DOHH2 (cell line): ENCODE data around the gene UBE2Q2.
"Not testable (repeated sequence)": the region's sequence is repeated elsewhere in the genome, so short reads cannot be mapped to it uniquely, and the experiment has no call there.

ENCODE experiments used
- H3F3A ChIP-seq: fragments of 200-600 bp; sonication (generic), shearing (Covaris generic); 2 replicates; pipeline ENCODE4 v1.6.0; 2016; ENCODE audit warnings: antibody characterized with exemption, mild to moderate bottlenecking; ENCODE audit not compliant: control insufficient read depth, insufficient read depth
- H3K27ac ChIP-seq: fragments of 200-600 bp; sonication (generic); 2 replicates; pipeline ENCODE4 v1.5.1; 2014; ENCODE audit warnings: low read depth, mild to moderate bottlenecking, low read length, moderate library complexity
- H3K27me3 ChIP-seq: fragments of 200-600 bp; sonication (generic); 2 replicates; pipeline ENCODE4 v1.6.1; 2014; ENCODE audit warnings: mild to moderate bottlenecking, low read length, mixed read lengths; ENCODE audit not compliant: control insufficient read depth
- H3K36me3 ChIP-seq: fragments of 200-600 bp; sonication (generic); 2 replicates; pipeline ENCODE4 v1.6.1; 2014; ENCODE audit warnings: mild to moderate bottlenecking, low read length, moderate library complexity, mixed read lengths; ENCODE audit not compliant: control insufficient read depth
- H3K4me1 ChIP-seq: fragments of 200-600 bp; sonication (generic); 2 replicates; pipeline ENCODE4 v1.6.1; 2014; ENCODE audit warnings: mild to moderate bottlenecking, low read length, mixed read lengths; ENCODE audit not compliant: control insufficient read depth
- H3K4me2 ChIP-seq: fragments of 200-600 bp; sonication (generic); 2 replicates; pipeline ENCODE4 v1.6.0; 2014; ENCODE audit warnings: mild to moderate bottlenecking, low read length, moderate library complexity
- H3K4me3 ChIP-seq: fragments of 200-600 bp; sonication (generic); 2 replicates; pipeline ENCODE4 v1.5.1; 2014; ENCODE audit warnings: mild to moderate bottlenecking, low read length, mixed read lengths
- H3K79me2 ChIP-seq: fragments of 200-600 bp; sonication (generic); 2 replicates; pipeline ENCODE4 v1.6.1; 2014; ENCODE audit warnings: mild to moderate bottlenecking, low read length, mixed read lengths; ENCODE audit not compliant: control insufficient read depth
- H3K9me2 ChIP-seq: fragments of 200-600 bp; sonication (generic); replicated peaks from 2 replicates; pipeline ENCODE4 v1.6.1; 2014; ENCODE audit warnings: mild to moderate bottlenecking, low read length, mixed read lengths; ENCODE audit not compliant: control insufficient read depth
- H3K9me3 ChIP-seq: fragments of 200-600 bp; sonication (generic); 2 replicates; pipeline ENCODE4 v1.6.1; 2014; ENCODE audit warnings: antibody characterized with exemption, low read length, mixed read lengths; ENCODE audit not compliant: control insufficient read depth, insufficient read depth
- H4K20me1 ChIP-seq: fragments of 200-600 bp; sonication (generic); 2 replicates; pipeline ENCODE4 v1.6.0; 2014; ENCODE audit warnings: low read depth, mild to moderate bottlenecking, antibody characterized with exemption, low read length, moderate library complexity; ENCODE audit not compliant: control insufficient read depth, insufficient read depth
- EZH2phosphoT487 ChIP-seq: fragments of 200-600 bp; sonication (generic); IDR thresholded peaks from 2 replicates; pipeline ENCODE4 v1.6.1; 2017; ENCODE audit warnings: borderline replicate concordance, mild to moderate bottlenecking, antibody characterized with exemption, low read length, moderate library complexity, mixed read lengths
- TF ChIP-seq, protein P1 (sequence below): fragments of 200-600 bp; sonication (generic); IDR thresholded peaks from one replicate; pipeline ENCODE4 v1.5.1; 2014; ENCODE audit warnings: antibody characterized with exemption, mild to moderate bottlenecking, low read depth, low read length; ENCODE audit not compliant: poor library complexity, severe bottlenecking

The UBE2Q2 gene

DNA sequence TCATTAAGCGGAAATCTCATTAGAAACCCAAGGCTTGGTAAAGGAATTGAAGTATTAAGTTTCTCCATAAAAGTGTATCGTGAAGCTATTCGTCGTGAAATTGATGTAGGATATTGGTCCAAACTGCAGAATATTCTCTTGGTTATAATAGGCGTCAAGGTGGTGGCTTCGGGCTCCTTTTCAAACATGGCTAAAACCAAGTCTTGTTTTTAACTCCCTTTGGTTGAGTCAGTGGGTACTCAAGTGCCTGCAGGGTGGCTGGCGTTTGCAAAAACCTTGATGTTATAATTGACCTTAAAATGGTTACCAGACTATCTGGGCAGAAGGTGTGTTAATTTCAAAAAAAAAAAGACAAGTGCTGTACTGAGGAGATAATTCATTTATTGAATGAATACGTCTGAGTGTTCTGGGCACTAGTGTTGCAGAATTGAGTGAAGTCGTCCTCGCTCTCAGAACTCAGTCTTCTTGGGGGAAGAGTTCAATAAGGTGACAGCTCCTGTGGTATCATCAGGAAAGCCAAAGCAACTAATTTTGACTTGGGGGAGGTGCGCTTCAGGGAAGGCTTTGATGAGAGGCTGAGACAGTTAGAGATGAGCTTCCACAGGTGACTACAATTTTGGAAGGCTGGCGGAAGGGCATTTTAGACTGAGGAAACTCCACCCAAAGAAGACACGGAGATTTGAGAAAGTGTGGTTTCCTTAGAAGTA, 1.5 kb downstream of the UBE2Q2 start:
- Histone ChIP-seq H3K9me3 (no peaks in the 10 kb centered on the region), H3K4me2 (peak overlapping the region; percentile 79), H4K20me1 (peaks cover 13% of the 10 kb centered on the region; the same call in 1 of the 2 replicates), H3K79me2 (peaks cover 60% of the 10 kb centered on the region), H3K4me1 (peaks cover 49% of the 10 kb centered on the region), H3F3A (peaks cover 17% of the 10 kb centered on the region), H3K27me3 (peaks cover 9% of the 10 kb centered on the region), H3K36me3 (peaks cover 23% of the 10 kb centered on the region), H3K4me3 (peak overlapping the region; percentile 93), H3K27ac (no peak overlapping the region), H3K9me2 (no peaks in the 10 kb centered on the region)
- TF ChIP-seq, protein P1, sequence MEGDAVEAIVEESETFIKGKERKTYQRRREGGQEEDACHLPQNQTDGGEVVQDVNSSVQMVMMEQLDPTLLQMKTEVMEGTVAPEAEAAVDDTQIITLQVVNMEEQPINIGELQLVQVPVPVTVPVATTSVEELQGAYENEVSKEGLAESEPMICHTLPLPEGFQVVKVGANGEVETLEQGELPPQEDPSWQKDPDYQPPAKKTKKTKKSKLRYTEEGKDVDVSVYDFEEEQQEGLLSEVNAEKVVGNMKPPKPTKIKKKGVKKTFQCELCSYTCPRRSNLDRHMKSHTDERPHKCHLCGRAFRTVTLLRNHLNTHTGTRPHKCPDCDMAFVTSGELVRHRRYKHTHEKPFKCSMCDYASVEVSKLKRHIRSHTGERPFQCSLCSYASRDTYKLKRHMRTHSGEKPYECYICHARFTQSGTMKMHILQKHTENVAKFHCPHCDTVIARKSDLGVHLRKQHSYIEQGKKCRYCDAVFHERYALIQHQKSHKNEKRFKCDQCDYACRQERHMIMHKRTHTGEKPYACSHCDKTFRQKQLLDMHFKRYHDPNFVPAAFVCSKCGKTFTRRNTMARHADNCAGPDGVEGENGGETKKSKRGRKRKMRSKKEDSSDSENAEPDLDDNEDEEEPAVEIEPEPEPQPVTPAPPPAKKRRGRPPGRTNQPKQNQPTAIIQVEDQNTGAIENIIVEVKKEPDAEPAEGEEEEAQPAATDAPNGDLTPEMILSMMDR: no peak
- TF ChIP-seq EZH2phosphoT487: no peak

DNA sequence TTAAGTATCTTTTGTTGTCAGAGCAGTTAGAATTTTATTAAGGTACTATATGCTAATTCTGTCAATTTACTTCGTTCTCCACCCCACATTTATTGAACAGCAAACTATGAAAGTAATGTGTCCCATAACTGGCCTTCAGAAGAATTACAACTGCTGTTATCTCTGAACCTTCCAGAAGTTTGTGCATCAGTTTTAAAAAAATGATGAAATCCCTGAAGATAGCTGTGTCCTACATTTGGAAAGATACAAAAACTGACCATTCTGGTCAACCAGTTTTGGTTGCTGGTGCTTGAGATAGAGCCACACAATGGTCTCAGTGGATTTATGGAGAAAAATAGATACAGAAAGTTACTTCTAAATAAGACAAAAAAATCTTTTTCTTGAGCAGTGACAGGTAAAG, 5.9 kb downstream of the UBE2Q2 start:
- TF ChIP-seq EZH2phosphoT487: no peak
- TF ChIP-seq, protein P1: no peak
- H3K4me2 ChIP-seq: no peak overlapping the region
- H4K20me1 ChIP-seq: peaks cover 18% of the 10 kb centered on the region
- no peaks in the 10 kb centered on the region for H3K9me3 ChIP-seq
- H3K4me1 ChIP-seq: peaks cover 42% of the 10 kb centered on the region
- no peak overlapping the region for H3K4me3 ChIP-seq
- peaks cover 94% of the 10 kb centered on the region for H3K79me2 ChIP-seq
- H3K9me2 ChIP-seq: no peaks in the 10 kb centered on the region
- no peaks in the 10 kb centered on the region for H3K27me3 ChIP-seq
- H3K36me3 ChIP-seq: peaks cover 26% of the 10 kb centered on the region
- no peak overlapping the region for H3K27ac ChIP-seq
- 0 out of 2 replicates have a peak, but pooled peaks cover 2% of the 10 kb centered on the region for H3F3A ChIP-seq

DNA sequence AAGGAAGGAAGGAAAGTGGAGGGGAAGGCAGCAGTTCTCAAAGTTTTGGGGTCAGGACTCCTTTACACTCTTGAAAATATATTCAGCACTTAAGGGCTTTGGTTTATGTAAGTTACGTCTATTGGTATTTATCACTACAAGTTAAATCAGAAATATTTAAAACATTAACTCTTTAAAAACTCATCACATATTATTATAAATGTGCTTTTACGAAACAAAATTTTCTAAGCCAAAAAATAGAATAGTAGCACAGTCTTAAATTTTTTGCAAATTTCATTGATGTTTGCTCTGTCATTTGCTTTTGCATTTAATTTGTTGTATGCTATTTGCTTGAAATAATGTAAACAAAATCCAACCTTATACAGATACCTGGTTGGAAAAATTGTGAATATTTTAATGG, 7.5 kb downstream of the UBE2Q2 start:
- no peaks in the 10 kb centered on the region for H3K9me3 ChIP-seq
- H3K36me3 ChIP-seq: peaks cover 18% of the 10 kb centered on the region
- H3K27ac ChIP-seq: no peak overlapping the region

DNA sequence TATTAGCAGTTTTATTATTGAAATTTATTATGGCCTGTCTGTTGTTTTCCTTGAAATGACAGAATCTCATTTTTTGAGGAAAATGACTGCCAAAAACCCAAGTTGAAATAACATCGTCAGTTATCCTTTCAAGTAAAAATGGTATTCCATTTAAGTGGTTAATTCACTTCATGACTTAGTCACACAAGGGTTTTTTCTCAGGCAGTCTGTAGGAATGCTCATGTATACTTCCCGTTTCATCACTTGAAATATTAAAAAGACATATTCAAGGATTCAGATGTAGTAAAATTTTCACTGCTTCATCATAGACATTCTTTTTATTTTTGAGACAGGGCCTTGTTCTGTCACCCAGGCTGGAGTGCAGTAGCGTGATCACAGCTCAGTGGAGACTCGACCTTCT, 8.3 kb downstream of the UBE2Q2 start:
- Histone ChIP-seq H4K20me1 (peaks cover 14% of the 10 kb centered on the region; the same call in 1 of the 2 replicates), H3K4me1 (peaks cover 19% of the 10 kb centered on the region), H3K36me3 (peaks cover 12% of the 10 kb centered on the region), H3K79me2 (peaks cover 70% of the 10 kb centered on the region)
- not testable (repeated sequence) for H3K27me3 ChIP-seq, H3F3A ChIP-seq, H3K9me3 ChIP-seq, H3K4me3 ChIP-seq, H3K9me2 ChIP-seq, H3K27ac ChIP-seq, H3K4me2 ChIP-seq

More for the DNA sequence above, 7.5 kb downstream of the UBE2Q2 start:
- Histone ChIP-seq H3K9me2 (no peaks in the 10 kb centered on the region), H3K4me1 (peaks cover 27% of the 10 kb centered on the region), H4K20me1 (peaks cover 16% of the 10 kb centered on the region), H3K4me3 (no peak overlapping the region), H3F3A (0 out of 2 replicates have a peak, but pooled peaks cover 2% of the 10 kb centered on the region), H3K79me2 (peaks cover 79% of the 10 kb centered on the region), H3K4me2 (no peak overlapping the region), H3K27me3 (no peaks in the 10 kb centered on the region)
- TF ChIP-seq EZH2phosphoT487: no peak
- TF ChIP-seq, protein P1: no peak
